PFSK-1 (cell line): ENCODE measurements around the gene TRMU.

ENCODE experiments used
- POLR2AphosphoS5 ChIP-seq: IDR thresholded peaks from 2 replicates; pipeline ENCODE4 v1.6.1; 2012; ENCODE audit warnings: low read depth, mild to moderate bottlenecking, control low read depth, low read length, moderate library complexity
- TF ChIP-seq, protein P1 (sequence below), 2 experiments: IDR thresholded peaks; 2 replicates each; pipeline versions ENCODE4 v1.6.1 to v1.8.0; 2011 to 2012; ENCODE audit warnings: low read depth in 2 of 2, low read length in 2 of 2, control low read depth in 1 of 2, inconsistent platforms in 1 of 2, mild to moderate bottlenecking in 1 of 2, moderate library complexity in 1 of 2; ENCODE audit not compliant: insufficient read depth in 1 of 2

DNA sequence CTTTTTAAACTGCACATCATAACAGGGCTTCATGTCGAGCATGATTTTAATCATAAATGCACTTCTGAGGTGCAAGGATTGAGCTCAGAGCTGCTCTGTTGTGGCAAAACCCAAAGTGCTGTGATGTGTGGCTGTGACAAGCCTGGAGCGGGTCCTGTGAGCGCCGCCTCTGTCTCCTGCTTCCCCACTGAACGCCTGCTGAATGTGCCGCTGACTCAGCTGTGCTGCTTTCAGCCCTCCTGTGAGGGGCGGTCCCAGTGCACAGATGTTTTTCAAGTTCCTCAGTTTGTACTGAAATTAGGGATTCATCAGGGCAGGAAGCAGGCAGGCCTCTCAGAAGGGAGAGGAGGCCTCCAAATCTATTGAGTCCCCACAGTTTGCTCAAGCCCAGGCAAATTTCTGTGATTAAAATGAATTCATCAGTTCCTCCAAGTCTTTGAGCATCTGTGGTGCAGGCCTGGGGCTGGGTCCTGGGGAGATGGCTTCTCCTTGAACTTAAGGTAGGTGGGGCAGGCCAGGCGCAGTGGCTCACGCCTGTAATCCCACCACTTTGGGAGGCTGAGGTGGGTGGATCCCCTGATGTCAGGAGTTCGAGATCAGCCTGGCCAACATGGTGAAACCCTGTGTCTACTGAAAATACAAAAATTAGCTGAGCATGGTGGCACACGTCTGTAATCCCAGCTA lies 41.8 kb upstream of the TRMU start:
- TF ChIP-seq, protein P1, sequence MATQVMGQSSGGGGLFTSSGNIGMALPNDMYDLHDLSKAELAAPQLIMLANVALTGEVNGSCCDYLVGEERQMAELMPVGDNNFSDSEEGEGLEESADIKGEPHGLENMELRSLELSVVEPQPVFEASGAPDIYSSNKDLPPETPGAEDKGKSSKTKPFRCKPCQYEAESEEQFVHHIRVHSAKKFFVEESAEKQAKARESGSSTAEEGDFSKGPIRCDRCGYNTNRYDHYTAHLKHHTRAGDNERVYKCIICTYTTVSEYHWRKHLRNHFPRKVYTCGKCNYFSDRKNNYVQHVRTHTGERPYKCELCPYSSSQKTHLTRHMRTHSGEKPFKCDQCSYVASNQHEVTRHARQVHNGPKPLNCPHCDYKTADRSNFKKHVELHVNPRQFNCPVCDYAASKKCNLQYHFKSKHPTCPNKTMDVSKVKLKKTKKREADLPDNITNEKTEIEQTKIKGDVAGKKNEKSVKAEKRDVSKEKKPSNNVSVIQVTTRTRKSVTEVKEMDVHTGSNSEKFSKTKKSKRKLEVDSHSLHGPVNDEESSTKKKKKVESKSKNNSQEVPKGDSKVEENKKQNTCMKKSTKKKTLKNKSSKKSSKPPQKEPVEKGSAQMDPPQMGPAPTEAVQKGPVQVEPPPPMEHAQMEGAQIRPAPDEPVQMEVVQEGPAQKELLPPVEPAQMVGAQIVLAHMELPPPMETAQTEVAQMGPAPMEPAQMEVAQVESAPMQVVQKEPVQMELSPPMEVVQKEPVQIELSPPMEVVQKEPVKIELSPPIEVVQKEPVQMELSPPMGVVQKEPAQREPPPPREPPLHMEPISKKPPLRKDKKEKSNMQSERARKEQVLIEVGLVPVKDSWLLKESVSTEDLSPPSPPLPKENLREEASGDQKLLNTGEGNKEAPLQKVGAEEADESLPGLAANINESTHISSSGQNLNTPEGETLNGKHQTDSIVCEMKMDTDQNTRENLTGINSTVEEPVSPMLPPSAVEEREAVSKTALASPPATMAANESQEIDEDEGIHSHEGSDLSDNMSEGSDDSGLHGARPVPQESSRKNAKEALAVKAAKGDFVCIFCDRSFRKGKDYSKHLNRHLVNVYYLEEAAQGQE (IDR thresholded peaks at IDR 0.05; ENCODE audit: insufficient read depth in 1 of 2, low read depth in 2 of 2, low read length in 2 of 2): no peak
- no peak for TF ChIP-seq POLR2AphosphoS5
